Measurements from ENCODE around the gene SPG11. TPM values are rescaled to one million over a fixed set of nuclear protein-coding genes. Genes with fewer than 3 reads are reported as not detected.

Gene SPG11
- total RNA-seq, 1 experiment from 2014 or later, result 38.3 TPM

- Mint-ChIP-seq H3K27me3 (ENCODE audit: low read depth) (no peaks in the 10 kb centered on the region), H3K4me3 (no peak overlapping the region), H3K36me3 (ENCODE audit: insufficient read depth in 1 of 3, low read depth in 3 of 3) (peaks cover 9 to 39% (median 35%) of the 10 kb centered on the region in 3 experiments; a peak in 6 of 7 replicates), H3K4me1 (no peaks in the 10 kb centered on the region), H3K27ac (no peak overlapping the region), H3K9me3 (no peaks in the 10 kb centered on the region)
- no peaks in the 10 kb centered on the region for H3K79me2 ChIP-seq (ENCODE audit: insufficient read depth, low read length)
- H3K4ac ChIP-seq (ENCODE audit: low read depth, low read length), result no peak overlapping the region
- no CpG with 5 or more reads among the region's 1 CpG for WGBS (ENCODE audit: extremely low coverage, insufficient read length, low lambda C conversion rate)
- no peak overlapping the region for H2BK12ac ChIP-seq (ENCODE audit: insufficient read length, low read depth, low read length)
- no peaks in the 10 kb centered on the region for H3K79me1 ChIP-seq (ENCODE audit: insufficient read depth, low read depth, low read length, poor library complexity, severe bottlenecking)
- H3K4me2 ChIP-seq (ENCODE audit: insufficient read depth, insufficient read length, low read length), result no peak overlapping the region
- H2AFZ ChIP-seq (ENCODE audit: low read length), result no peak overlapping the region
- no peak overlapping the region for H2BK20ac ChIP-seq (ENCODE audit: low read depth, low read length, poor library complexity, severe bottlenecking)
- TF ChIP-seq, protein P1, sequence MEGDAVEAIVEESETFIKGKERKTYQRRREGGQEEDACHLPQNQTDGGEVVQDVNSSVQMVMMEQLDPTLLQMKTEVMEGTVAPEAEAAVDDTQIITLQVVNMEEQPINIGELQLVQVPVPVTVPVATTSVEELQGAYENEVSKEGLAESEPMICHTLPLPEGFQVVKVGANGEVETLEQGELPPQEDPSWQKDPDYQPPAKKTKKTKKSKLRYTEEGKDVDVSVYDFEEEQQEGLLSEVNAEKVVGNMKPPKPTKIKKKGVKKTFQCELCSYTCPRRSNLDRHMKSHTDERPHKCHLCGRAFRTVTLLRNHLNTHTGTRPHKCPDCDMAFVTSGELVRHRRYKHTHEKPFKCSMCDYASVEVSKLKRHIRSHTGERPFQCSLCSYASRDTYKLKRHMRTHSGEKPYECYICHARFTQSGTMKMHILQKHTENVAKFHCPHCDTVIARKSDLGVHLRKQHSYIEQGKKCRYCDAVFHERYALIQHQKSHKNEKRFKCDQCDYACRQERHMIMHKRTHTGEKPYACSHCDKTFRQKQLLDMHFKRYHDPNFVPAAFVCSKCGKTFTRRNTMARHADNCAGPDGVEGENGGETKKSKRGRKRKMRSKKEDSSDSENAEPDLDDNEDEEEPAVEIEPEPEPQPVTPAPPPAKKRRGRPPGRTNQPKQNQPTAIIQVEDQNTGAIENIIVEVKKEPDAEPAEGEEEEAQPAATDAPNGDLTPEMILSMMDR (conservative IDR thresholded peaks at IDR 0.05), result no peak
- no peaks in the 10 kb centered on the region for H3K23me2 ChIP-seq (ENCODE audit: insufficient read length, low read depth, low read length, poor library complexity, severe bottlenecking)
- H3K27ac ChIP-seq (ENCODE audit: insufficient read length, low read depth, low read length), result no peak overlapping the region
- H2BK15ac ChIP-seq (ENCODE audit: low read depth, low read length), result no peak overlapping the region
- H4K20me1 ChIP-seq (ENCODE audit: control insufficient read depth, insufficient read depth, insufficient read length), result no peaks in the 10 kb centered on the region
- H3K23ac ChIP-seq (ENCODE audit: insufficient read length, low read depth, low read length), result no peak overlapping the region
- H3K9ac ChIP-seq (ENCODE audit: extremely low read depth, insufficient read length, low read length), result no peak overlapping the region
- H3K18ac ChIP-seq (ENCODE audit: insufficient read length, low read depth, low read length), result no peak overlapping the region
- H3K14ac ChIP-seq (ENCODE audit: insufficient read depth, low read length), result no peak overlapping the region
- no peak overlapping the region for H4K8ac ChIP-seq (replicated peaks; ENCODE audit: insufficient read length, low read depth, low read length)
- H2AK5ac ChIP-seq (ENCODE audit: insufficient read length, low read length), result no peak overlapping the region
- DNase-seq, result no peak
- H3K56ac ChIP-seq (ENCODE audit: insufficient read length, low read depth, low read length), result no peak overlapping the region
- H3K27me3 ChIP-seq (ENCODE audit: insufficient read depth, low read length), result no peaks in the 10 kb centered on the region
- no peaks in the 10 kb centered on the region; the same call in 1 of the 2 replicates for H3K4me1 ChIP-seq (ENCODE audit: insufficient read depth, low read length)
- H2BK120ac ChIP-seq (ENCODE audit: low read depth, low read length, poor library complexity, severe bottlenecking), result no peak overlapping the region
- no peak overlapping the region for H4K5ac ChIP-seq (ENCODE audit: insufficient read length, low read depth, low read length)
- no peak overlapping the region for H2BK5ac ChIP-seq (ENCODE audit: insufficient read length, low read length)
- no peak overlapping the region for H3T11ph ChIP-seq (ENCODE audit: low read length)
- H4K91ac ChIP-seq (ENCODE audit: insufficient read length, low read depth, low read length), result no peak overlapping the region
- H3K9me3 ChIP-seq (ENCODE audit: control insufficient read depth, low read depth, low read length), result no peaks in the 10 kb centered on the region
Measured at GRCh38 chr15:44596511-44597010, 66.9 kb downstream of the SPG11 start.
